GM21619 (cell line): ENCODE measurements around the gene PJA2.

Source experiments
- ATAC-seq: cut with Tn5 transposase; IDR thresholded peaks from one replicate; pipeline ENCODE4 v1.9.1; 2021; ENCODE audit not compliant: unreplicated experiment

PJA2 gene

DNA sequence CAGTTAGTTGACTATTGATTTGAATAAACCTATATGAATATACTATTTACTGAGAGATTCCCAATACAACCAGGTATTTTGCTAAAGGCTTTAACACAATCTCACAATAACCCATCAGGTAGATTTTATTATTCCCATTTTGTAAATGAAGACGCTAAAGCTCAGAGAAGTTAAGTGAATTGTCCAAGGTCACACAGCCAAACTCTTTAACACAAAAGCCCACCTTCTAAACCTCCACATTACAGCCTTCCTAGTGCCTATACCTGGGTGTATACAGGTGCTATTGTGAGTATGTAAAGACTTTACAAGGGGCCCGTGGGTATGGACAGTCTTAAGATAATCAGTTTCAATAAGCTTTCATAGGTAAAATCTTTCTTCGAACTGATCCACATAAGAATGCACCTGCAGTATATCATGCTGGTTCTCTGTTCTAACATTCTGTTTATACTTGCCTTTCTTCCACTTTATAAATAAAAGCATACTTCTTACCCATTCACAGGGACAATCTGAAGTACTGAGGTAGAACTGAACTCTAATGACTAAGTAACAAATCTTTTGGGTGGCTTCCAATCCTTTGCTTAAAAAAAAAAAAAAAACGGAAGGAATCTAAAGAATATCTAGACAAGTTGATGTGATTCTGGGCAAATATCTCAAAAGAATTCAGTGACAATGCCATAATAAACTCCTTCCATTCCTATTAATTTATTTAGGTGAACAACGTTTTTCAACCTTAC, 59.1 kb downstream of the PJA2 start:
- ATAC-seq: no peak

DNA sequence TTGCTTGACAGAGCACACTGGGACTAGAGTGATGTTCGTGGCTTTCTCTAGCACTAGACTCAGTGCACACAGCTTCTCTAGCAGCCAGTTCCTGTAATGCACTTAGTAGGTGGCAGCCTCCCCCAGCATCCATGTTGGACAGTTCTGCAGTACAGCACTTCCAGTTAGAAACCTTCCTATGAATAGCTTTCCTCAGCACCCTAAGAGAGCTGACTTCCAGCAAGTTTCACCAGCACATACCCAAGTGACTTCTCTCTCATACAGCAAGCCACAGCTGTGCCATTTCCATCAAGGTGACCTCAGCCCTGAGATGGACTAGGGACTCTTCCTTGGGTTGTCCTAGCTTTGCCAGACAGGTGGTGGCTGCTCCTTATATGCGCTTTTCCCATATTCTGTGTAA, 60.4 kb downstream of the PJA2 start:
- ATAC-seq: no peak

DNA sequence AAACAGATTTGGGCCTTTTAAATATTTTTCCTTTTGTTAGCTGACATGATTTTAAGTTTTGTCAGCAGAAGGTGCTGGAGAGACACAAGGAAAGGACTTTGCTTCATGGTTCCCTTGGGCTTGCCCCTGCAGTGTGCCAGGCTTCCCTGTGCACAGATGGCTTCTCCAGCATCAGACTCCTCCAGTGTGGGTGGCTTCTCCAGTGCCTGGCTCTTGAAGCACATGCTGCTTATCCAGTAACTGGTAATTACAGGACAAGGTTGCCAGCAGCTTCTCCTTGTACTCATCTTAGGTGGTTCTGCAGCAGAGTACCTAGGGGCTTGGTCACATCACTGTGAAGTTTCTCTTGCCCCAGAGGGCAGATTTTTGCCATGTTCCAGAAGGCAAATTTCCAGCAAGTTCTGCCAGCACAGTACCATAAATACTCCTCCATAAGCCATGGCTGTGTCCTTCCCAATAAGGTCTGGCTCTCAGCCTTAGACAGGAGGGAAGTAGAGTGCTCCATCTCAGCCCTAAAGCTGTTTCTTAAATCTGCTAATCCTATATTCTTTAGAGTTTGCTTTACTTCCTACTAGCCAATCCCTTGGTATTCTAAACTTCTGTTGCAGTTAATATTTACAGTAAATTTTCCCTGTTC, 62.4 kb downstream of the PJA2 start:
- ATAC-seq: no peak

DNA sequence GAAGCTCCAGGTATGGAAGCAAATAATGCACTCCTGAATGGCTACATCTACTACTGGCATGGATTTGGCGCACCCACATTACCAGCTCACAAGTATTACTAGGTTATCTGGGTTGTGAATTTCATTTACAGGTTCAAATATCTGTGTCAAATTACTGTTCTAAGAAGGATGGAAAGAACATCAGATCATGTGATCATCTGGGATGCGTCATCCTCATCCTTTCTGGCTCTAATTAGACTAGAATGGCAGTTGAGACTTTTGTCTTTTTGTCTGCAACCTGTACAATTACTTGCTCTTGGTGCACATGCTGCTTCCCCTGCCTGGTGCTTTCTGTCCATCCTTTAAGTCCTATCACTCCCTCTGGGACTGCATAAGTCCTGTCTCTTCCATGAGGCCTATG, 64.1 kb downstream of the PJA2 start:
- ATAC-seq: no peak

DNA sequence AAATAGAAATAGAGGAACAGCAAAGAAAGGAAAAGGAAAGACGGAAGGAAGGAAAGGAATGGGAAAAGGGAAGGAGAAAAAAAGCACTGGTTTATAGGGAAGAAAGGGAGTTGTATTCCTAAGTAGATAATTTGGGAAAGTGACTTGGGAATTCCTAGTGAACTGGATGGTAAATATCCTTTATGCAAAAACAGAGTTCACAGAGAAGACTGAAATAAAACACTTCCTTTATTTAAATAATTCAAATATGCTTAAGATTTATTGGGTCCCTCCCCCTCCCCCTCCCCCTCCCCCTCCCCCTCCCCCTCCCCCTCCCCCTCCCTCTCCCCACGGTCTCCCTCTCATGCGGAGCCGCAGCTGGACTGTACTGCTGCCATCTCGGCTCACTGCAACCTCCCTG, 69.4 kb downstream of the PJA2 start:
- ATAC-seq: no peak

DNA sequence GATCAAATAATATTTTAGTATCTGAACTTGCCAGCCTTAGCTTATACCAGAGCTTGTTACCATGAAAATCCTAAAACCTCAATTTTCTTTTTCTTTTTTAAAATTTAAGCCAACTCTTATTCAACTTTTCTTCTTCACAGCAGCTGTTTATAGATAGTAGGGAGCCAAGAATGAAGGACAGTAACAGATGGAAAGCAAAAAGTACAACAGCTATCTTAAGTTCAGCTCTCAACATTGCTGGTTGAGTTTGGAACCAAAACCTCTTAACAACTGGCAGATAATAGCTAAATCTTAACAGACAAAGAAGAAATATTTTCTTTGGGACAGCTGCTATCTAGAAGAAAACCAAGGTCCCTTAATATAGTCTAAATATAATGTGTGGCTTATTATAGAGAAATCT, 74.7 kb downstream of the PJA2 start:
- no peak for ATAC-seq

DNA sequence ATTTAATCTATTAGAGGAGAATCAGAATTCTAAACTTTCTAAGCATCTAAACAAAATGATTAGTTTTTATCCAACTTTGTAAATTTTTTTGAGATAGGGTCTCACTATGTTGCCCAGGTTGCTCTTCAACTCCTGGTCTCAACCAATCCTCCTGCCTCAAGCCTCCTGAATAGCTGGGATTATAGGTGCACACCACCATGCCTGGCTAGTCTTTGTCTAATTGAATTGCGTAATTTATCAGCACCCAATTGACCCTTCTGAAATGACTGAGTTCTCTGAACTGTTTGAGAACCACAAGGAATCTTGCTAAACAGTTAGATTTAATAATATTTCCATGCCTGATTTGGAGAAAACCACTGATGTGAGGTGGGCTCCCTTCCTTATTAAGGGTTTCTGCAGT, 75.7 kb downstream of the PJA2 start:
- ATAC-seq: no peak

DNA sequence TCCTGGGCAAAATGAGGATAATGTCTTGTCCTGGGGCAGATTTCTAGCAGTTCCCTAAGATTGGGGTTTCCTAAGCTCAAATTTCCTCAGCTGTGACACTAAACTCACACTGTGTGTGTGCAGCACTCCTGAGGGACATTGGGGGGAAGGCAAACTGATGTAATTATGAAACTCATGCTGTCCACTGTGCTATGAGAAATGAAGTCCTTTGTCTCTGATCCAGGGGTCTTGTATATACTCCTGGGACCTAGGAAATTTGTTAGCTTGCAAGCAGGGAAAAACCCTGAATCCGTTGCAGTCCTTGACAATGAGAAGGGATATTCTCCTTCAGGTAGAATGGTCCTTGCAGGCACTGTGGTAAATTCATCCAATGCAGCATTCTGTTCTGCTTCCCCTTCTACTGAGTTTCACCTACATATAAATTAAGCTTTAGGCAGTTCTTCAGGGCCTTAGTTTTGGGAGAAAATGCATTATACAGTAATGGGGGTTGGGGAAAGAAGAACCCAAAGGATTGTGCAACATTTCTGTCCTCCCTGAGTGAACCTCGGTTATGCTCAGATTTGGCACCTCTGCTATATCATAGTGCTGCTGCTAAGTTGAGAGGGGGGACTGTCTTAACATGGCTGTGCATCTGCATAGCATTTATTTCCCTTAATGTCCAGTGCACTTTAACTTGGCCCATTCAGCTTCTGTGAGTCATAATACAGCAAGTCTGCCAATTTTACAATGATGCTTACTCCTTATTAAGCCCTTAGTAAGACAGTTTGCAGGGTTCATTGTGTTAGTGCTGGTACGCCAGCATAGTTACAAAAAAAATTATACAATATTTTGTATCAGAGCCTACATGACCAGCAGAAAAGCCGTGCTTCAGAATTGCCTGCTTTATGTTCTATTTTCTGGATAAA, 80.2 kb downstream of the PJA2 start:
- no peak for ATAC-seq

DNA sequence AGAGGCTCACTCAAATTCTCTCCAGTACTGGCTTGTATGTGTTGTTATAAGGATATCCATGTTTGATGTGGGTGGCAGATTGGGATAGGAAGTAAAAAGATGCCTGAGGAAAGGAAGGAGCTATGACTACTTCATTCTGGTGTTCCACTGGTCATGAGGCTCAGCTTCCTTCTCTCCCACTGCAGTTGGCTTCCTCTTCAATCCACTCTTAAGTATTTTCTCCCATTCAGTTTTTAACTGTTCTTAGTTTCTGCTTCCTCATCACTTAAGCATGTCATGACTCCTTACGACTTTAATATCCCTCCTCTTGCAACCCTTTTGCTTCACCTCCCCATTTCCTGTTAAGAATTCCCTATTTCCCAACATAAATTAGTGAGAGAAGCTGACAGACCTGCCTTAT, 81.1 kb downstream of the PJA2 start:
- no peak for ATAC-seq

DNA sequence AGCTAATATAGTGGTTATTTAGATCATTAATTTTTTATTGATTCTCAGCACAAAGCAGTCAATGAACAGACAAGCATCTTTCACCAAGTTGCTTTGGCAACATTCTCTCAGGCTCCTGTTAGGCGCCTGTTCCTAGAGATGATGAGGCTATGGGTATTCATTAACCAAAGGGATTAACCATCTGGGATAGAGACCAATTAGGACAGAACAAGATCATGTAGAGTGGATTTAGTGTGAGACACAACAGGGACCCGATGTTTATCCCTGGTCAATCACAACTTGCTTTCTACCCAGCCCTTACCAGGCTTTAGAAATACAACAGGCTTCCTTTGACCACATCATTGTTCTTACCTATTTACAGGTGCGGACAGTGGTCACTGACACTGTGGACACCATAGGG, 82.2 kb downstream of the PJA2 start:
- ATAC-seq: no peak

DNA sequence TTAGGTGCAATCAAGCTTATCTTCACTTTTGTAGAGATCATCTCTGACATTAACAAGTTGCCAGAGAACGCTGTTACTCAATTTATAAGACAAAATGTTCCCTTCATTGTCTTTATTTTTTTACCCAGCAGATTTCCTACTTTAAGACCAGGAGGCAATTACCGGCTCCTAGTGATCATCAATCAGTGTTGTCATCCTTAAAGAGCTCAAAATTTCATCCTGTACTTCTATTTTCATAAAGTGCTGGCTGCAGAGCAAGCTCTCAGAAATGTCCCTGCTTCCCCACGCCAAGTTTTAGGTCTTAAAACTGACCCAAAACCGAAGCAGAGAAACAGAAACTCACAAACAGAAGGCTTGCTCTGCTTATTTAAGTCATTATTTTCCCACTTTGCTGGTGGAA, 82.9 kb downstream of the PJA2 start:
- ATAC-seq: no peak

DNA sequence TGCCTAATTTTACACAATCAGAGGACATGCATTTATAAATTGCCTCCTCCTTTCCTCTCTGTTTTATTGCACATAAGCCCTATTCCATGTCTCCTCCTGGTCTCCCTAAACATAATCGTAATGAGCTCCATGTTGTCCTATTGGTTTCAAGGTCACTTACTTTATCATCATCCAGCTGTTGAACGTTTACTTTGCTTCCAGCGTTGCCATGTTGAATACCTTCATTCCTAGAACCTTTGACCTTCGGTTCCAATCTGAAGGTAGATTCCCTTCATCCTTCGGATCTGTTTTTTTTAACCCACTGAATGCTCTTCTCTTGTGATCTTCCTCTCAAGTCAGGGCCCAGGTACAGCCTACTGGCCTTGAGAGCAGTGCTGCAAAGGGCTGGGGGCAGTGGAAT, 84.3 kb downstream of the PJA2 start:
- no peak for ATAC-seq

DNA sequence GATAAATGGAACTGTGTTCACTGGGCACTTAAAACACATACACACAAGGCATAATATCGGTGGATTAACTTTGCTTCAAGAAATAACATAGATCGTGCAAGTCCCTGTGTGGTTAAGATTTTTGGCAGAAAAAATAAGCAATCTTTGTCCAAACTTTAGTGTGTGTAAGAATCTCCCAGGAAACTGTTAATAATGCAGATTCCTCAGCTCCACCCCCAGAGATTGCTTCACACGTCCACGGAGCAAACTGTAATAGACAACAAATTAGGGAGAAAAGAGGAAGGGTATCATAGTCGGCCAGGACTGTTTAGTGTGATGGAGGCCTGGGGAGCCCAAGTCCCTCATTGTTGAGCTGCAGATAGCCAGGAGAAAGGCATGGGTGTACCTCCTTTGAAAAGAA, 84.8 kb downstream of the PJA2 start:
- ATAC-seq: no peak

DNA sequence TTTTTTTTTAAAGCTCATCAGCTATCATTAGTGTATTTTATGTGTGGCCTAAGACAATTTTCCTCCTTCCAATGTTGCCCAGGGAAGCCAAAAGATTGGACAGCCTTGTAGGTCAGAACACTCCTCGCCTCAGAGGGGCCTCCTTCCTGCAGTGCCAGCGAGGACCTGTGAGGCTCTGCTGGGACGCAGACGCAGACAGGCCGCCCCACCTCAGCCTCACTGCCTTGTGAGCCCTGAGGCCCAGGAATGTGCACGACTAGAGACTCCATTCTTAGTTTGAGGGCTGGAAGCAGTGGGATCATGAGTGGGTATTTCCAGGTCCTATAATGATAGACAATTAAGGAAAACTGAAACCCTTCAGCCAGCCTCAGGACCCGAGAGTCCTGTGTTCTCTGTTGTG, 85.4 kb downstream of the PJA2 start:
- no peak for ATAC-seq

DNA sequence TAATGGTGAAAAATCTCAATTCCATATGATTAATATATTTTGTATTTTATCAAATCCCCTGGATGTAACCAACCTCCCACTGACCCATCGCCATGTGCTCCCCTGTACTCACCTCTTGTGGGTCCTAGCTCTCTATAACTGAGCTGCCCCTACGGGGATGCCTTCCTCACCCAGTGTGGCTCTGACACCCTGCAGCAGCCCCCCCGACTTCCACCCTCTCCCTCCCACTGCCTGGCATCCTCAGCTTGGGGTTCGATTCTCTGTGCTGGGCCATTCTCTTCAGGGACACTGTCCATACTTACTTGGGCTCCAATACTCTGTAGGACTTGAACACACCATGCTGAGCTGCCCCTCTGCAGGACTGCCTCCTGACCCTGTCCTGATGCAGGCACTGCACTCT, 87.1 kb downstream of the PJA2 start:
- no peak for ATAC-seq

DNA sequence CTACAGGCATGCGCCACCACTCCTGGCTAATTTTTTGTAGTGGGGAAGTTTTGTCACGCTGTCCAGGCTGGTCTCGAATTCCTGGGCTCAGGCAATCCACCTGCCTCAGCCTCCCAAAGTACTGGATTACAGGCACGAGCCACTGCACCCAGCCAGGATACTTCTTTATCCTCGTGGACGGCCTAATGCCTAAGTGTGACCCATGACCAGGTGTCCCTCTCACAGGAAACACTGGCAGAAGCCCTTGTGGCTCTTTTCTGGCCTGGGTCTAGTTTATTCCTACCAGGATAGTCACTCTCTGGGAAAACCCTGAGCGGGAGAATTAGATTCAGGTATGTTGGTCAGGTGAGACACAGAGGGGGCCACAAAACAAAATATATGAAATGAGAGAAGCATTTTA, 90.4 kb downstream of the PJA2 start:
- no peak for ATAC-seq

DNA sequence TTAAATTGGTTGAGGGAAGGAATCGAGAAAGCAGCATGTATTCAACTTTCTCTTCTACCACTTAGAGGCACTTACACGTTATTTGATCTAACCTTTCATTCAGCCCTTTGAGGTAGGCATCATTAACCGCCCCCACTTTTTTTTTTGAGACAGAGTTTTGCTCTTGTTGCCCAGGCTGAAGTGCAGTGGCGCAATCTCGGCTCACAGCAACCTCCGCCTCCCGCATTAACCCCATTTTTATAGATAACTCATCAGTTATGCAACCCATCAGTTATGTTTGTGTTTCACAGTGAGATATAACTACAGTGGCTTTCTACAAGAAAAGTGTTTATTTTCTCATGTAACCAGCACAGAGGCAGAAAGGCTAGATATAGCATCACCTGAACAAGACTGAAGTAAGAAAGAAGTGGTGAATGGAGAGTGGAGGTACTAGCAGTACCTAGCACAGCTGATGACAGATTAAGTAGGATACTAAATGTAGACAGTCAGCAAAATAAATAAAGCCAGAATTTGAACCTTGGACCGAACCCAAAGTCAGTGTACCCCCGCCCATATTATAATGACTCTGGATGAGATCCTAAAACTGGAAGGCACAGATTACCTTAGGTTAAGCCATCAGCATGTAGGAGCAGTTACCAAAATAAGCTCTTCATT, 91.2 kb downstream of the PJA2 start:
- ATAC-seq: no peak

DNA sequence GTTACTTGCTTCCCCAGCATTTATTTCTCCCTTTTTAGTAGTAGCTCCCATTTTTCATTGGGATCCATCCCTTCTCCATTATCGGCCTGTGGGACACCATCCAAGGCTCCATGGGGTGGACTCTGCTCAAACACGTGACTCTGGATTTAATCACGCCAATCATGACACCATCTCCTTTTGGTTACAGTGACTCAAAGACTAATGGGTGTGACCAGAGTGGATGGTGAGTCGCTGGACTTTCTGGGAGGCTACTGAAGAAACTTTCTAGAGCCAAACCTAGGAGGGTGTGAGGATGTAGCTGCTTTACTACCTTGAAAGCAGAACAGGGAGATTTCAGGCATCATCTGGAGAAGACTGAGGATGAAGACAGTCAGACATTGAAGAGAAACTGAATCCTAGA, 93.1 kb downstream of the PJA2 start:
- ATAC-seq: no peak

DNA sequence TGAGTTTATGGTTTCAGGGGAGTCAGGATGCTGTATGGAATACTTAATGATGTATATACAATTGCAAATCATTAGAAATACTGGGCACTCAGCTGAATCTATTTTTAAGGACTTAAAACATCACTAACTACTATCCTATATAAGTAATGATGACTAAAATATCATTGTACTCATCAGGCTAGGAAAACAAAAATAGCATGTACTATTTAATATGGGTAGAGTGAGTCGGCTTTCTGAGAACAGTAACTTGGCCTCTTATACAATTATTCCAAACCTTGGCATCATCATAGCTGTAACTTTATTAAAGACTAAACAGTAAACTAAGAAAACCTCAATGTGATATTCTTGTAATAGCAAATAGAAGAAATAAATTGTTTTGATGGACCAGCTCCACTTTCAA, 94.5 kb downstream of the PJA2 start:
- ATAC-seq: no peak

DNA sequence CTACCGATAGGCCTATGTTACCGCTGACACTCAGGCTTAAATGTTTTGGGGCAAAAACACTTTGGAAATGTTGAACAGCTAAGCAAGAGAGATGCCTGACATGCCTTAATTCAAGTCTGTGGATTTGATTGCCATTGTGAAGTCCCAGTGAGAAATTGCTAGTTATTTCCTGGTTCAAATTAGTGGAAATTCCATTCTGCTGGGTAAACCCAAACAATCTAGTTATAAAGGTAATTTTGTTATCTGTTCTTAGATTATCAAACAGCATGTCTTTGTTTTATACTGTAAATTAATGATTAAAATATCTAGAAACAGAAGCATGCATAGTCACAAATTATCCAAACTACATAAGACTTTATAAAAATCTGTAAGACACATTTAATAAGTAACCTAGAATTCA, 96.6 kb downstream of the PJA2 start:
- ATAC-seq: no peak

DNA sequence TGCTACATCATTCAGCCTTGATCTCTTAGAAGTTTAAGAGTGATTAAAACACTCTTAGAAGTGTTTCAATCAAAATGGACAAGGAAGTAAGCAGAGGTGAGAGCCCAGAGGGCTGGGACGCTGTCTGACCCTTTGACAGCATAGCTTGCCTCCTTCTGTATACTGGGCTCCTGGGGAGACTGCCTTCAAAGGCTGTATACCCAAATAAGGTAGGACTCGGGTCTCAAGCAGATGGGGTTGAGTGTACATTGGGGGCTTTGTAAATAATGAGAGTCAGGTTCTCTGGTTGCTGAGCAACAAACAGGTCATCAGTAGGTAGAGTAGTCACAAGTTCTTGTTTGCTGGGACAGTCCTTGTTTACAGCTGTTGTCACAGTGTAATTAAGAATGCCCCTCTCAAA, 97.1 kb downstream of the PJA2 start:
- ATAC-seq: no peak

DNA sequence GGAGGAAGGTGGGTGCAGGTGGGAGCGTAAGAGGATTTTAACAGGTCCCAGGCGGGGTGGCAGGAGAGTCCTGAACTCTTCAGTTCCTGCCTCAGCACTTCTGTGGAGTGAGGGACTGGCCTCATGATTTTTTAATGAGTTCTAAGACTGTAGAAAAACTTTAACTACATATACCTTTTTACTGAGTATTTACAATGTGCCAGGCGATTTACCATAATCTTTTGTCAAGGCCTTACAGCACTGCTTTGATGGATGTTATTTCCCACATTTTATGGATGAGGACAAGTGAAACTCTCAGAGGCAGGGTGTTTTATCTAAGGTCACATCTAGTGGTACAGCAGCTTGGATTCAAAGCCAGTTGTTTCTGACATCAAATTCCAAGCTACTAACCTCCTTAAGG, 99.5 kb downstream of the PJA2 start:
- ATAC-seq: no peak
